ENCODE data around the gene CPNE6. TPM values are rescaled to one million over a fixed set of nuclear protein-coding genes. Genes with fewer than 3 reads are reported as not detected.

The CPNE6 gene
- total RNA-seq, 1 experiment from 2014 or later: not detected

- DNase-seq (ENCODE audit: low read depth, low spot score): no peak
Measured at GRCh38 chr14:24052656-24053547, 18.5 kb upstream of the CPNE6 start.

GRCh38 chr14:24053548-24054323, 17.6 kb upstream of the CPNE6 start:
- no peak for DNase-seq (ENCODE audit: low read depth, low spot score)
- in situ Hi-C loops (cut with HindIII; ENCODE audit: low pct_unique_long_range_greater_than_20kb, low sequenced_read_pairs): no loop called here

More at GRCh38 chr14:24052656-24053547, 18.5 kb upstream of the CPNE6 start:
- in situ Hi-C loops (cut with HindIII; ENCODE audit: low pct_unique_long_range_greater_than_20kb, low sequenced_read_pairs): no loop called here

GRCh38 chr14:24054324-24054641, 17.1 kb upstream of the CPNE6 start:
- DNase-seq (ENCODE audit: low read depth, low spot score): no peak
- in situ Hi-C loops (cut with HindIII; ENCODE audit: low pct_unique_long_range_greater_than_20kb, low sequenced_read_pairs): no loop called here

GRCh38 chr14:24054646-24055045, 16.7 kb upstream of the CPNE6 start:
- DNase-seq (ENCODE audit: low read depth, low spot score): no peak
- in situ Hi-C loops (cut with HindIII; ENCODE audit: low pct_unique_long_range_greater_than_20kb, low sequenced_read_pairs): no loop called here

- no peak for DNase-seq (ENCODE audit: low read depth, low spot score)
- in situ Hi-C loops (cut with HindIII; ENCODE audit: low pct_unique_long_range_greater_than_20kb, low sequenced_read_pairs): no loop called here
Measured at GRCh38 chr14:24055971-24056799, 15.2 kb upstream of the CPNE6 start.

- DNase-seq (ENCODE audit: low read depth, low spot score): no peak
- in situ Hi-C loops (cut with HindIII; ENCODE audit: low pct_unique_long_range_greater_than_20kb, low sequenced_read_pairs): no loop called here
Measured at GRCh38 chr14:24056800-24057184, 14.6 kb upstream of the CPNE6 start.

GRCh38 chr14:24057271-24057670, 14.1 kb upstream of the CPNE6 start:
- in situ Hi-C loops (cut with HindIII; ENCODE audit: low pct_unique_long_range_greater_than_20kb, low sequenced_read_pairs): no loop called here
- DNase-seq (ENCODE audit: low read depth, low spot score): no peak

- no peak for DNase-seq (ENCODE audit: low read depth, low spot score)
- in situ Hi-C loops (cut with HindIII; ENCODE audit: low pct_unique_long_range_greater_than_20kb, low sequenced_read_pairs): no loop called here
Measured at GRCh38 chr14:24057867-24058259, 13.5 kb upstream of the CPNE6 start.

- in situ Hi-C loops (cut with HindIII; ENCODE audit: low pct_unique_long_range_greater_than_20kb, low sequenced_read_pairs): no loop called here
- peak; percentile 79 for DNase-seq (ENCODE audit: low read depth, low spot score)
Measured at GRCh38 chr14:24058260-24058950, 13.0 kb upstream of the CPNE6 start.

GRCh38 chr14:24058951-24059475, 12.3 kb upstream of the CPNE6 start:
- in situ Hi-C loops (cut with HindIII; ENCODE audit: low pct_unique_long_range_greater_than_20kb, low sequenced_read_pairs): no loop called here

GRCh38 chr14:24059841-24060388, 11.4 kb upstream of the CPNE6 start:
- in situ Hi-C loops (cut with HindIII; ENCODE audit: low pct_unique_long_range_greater_than_20kb, low sequenced_read_pairs): no loop called here
- no peak for DNase-seq (ENCODE audit: low read depth, low spot score)

More at GRCh38 chr14:24058951-24059475, 12.3 kb upstream of the CPNE6 start:
- no peak for DNase-seq (ENCODE audit: low read depth, low spot score)

GRCh38 chr14:24060443-24060842, 10.9 kb upstream of the CPNE6 start:
- no peak for DNase-seq (ENCODE audit: low read depth, low spot score)
- in situ Hi-C loops (cut with HindIII; ENCODE audit: low pct_unique_long_range_greater_than_20kb, low sequenced_read_pairs): no loop called here

- DNase-seq (ENCODE audit: low read depth, low spot score): no peak
- in situ Hi-C loops (cut with HindIII; ENCODE audit: low pct_unique_long_range_greater_than_20kb, low sequenced_read_pairs): no loop called here
Measured at GRCh38 chr14:24060984-24061913, 10.1 kb upstream of the CPNE6 start.

GRCh38 chr14:24062216-24062980, 9.0 kb upstream of the CPNE6 start:
- in situ Hi-C loops (cut with HindIII; ENCODE audit: low pct_unique_long_range_greater_than_20kb, low sequenced_read_pairs): no loop called here
- DNase-seq (ENCODE audit: low read depth, low spot score): no peak

- no peak for DNase-seq (ENCODE audit: low read depth, low spot score)
- in situ Hi-C loops (cut with HindIII; ENCODE audit: low pct_unique_long_range_greater_than_20kb, low sequenced_read_pairs): no loop called here
Measured at GRCh38 chr14:24063263-24063836, 8.0 kb upstream of the CPNE6 start.

Measured in SK-MEL-5 (cell line).